Osteocyte (in vitro differentiated cells): Measurements from ENCODE around the gene RASSF3. TPM values are rescaled to one million over a fixed set of nuclear protein-coding genes. Genes with fewer than 3 reads are reported as not detected.

Experiments
- DNase-seq: peaks from one replicate; pipeline ENCODE4 v3.0.0; 2021; ENCODE audit warnings: mixed read lengths; ENCODE audit not compliant: unreplicated experiment; ENCODE audit errors: extremely low spot score
- H3K27ac Mint-ChIP-seq: one replicate; pipeline ENCODE4 v1.8.0; 2021; ENCODE audit warnings: mild to moderate bottlenecking, mixed read lengths; ENCODE audit not compliant: unreplicated experiment
- H3K27me3 Mint-ChIP-seq: one replicate; pipeline ENCODE4 v1.8.0; 2021; ENCODE audit warnings: mixed read lengths; ENCODE audit not compliant: unreplicated experiment
- H3K36me3 Mint-ChIP-seq: one replicate; pipeline ENCODE4 v1.8.0; 2021; ENCODE audit warnings: mixed read lengths; ENCODE audit not compliant: unreplicated experiment
- H3K4me1 Mint-ChIP-seq: one replicate; pipeline ENCODE4 v1.8.0; 2021; ENCODE audit warnings: mixed read lengths; ENCODE audit not compliant: unreplicated experiment
- H3K4me3 Mint-ChIP-seq: one replicate; pipeline ENCODE4 v1.8.0; 2021; ENCODE audit warnings: mild to moderate bottlenecking, moderate library complexity, mixed read lengths; ENCODE audit not compliant: unreplicated experiment
- H3K9me3 Mint-ChIP-seq: one replicate; pipeline ENCODE4 v1.8.0; 2021; ENCODE audit warnings: mixed read lengths; ENCODE audit not compliant: unreplicated experiment
- microRNA-seq: library from miRNA; unstranded; fragments of <30 nt; microRNA quantifications from one replicate; pipeline ENCODE4 v1.1.0, GENCODE V29; 2020; ENCODE audit not compliant: unreplicated experiment
- total RNA-seq: library from RNA; stranded (reverse); gene quantifications from 2 replicates; pipeline ENCODE4 v1.2.1, GENCODE V29; 2021
- TF ChIP-seq, protein P1 (sequence below): fragments of 200-600 bp; sonication (generic); IDR thresholded peaks from 2 replicates; pipeline ENCODE4 v1.5.0; 2021; ENCODE audit warnings: antibody characterized with exemption, mild to moderate bottlenecking, moderate library complexity

Gene RASSF3
- total RNA-seq, 1 donor from 2014 or later, result 29.0 TPM

DNA sequence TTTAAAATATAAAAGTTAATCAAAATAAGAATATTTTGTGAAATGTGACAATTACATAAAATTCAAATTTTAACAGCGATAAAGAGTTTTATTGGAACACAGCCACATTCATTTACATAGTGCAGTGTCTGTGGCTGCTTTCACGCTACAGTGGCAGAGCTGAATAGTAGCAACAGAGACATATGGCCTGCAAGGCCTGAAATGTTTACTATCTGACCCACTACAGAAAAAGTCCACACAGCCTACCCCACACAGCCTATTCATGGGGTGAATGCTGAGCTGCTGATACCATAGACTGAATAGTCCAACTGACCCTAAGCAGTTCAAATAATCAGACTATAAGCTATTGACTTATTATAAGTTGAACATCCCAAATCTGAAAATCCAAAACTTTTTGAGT lies 135.7 kb downstream of the RASSF3 start:
- H3K27me3 Mint-ChIP-seq, result no peaks in the 10 kb centered on the region
- no peak overlapping the region for H3K27ac Mint-ChIP-seq
- H3K4me3 Mint-ChIP-seq, result no peak overlapping the region
- peaks cover 18% of the 10 kb centered on the region for H3K4me1 Mint-ChIP-seq
- DNase-seq, result no peak
- H3K36me3 Mint-ChIP-seq, result peaks cover 52% of the 10 kb centered on the region
- TF ChIP-seq, protein P1, sequence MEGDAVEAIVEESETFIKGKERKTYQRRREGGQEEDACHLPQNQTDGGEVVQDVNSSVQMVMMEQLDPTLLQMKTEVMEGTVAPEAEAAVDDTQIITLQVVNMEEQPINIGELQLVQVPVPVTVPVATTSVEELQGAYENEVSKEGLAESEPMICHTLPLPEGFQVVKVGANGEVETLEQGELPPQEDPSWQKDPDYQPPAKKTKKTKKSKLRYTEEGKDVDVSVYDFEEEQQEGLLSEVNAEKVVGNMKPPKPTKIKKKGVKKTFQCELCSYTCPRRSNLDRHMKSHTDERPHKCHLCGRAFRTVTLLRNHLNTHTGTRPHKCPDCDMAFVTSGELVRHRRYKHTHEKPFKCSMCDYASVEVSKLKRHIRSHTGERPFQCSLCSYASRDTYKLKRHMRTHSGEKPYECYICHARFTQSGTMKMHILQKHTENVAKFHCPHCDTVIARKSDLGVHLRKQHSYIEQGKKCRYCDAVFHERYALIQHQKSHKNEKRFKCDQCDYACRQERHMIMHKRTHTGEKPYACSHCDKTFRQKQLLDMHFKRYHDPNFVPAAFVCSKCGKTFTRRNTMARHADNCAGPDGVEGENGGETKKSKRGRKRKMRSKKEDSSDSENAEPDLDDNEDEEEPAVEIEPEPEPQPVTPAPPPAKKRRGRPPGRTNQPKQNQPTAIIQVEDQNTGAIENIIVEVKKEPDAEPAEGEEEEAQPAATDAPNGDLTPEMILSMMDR, result no peak
- no peaks in the 10 kb centered on the region for H3K9me3 Mint-ChIP-seq

DNA sequence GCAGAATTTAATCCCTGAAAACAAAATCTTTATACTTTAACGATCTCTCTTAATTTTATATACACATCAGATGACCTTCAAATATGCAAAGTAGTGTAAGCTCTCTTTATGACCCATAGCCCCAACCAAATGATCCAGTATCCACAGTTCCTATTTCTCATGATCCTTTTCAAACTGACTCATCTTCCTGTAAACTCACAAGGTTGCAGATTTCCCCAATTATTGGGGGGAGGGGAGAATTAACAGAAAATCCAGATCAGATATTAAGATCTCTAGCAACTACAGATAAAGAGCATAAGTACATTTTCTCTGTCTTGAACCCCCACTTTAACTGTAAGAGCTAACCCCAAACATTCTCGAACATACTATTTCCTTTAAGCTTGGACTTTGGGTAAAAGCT lies 136.4 kb downstream of the RASSF3 start:
- no peak for DNase-seq
- Mint-ChIP-seq H3K27me3 (no peaks in the 10 kb centered on the region), H3K4me3 (no peak overlapping the region), H3K27ac (no peak overlapping the region), H3K9me3 (no peaks in the 10 kb centered on the region), H3K4me1 (peaks cover 18% of the 10 kb centered on the region), H3K36me3 (peaks cover 50% of the 10 kb centered on the region)
- TF ChIP-seq, protein P1, result no peak

Small RNA genes lying within 50 kb of the gene (microRNA-seq; reads per million reads assigned to microRNA genes)
- gene MIR548C (not detected), gene MIR548Z (not detected)

Other genes with a start within 250 kb of the RASSF3 start
- gene C12orf56, start 219.7 kb upstream of the RASSF3 start, total RNA-seq, result 0.78 TPM in 1 of 2 replicates, not detected in the other
- gene XPOT, start 206.1 kb upstream of the RASSF3 start, total RNA-seq, result 171 and 173 TPM in 2 replicates
- 22.2 and 22.9 TPM in 2 replicates for gene TBK1, start 158.4 kb upstream of the RASSF3 start, total RNA-seq
- gene GNS, start 148.9 kb downstream of the RASSF3 start, total RNA-seq, result 150 and 166 TPM in 2 replicates
- gene TBC1D30, start 214.2 kb downstream of the RASSF3 start, total RNA-seq, result 1.2 and 2.0 TPM in 2 replicates